Activated CD8-positive, alpha-beta T cell treated with anti-CD3 and anti-CD28 coated beads for 36 hours (primary cell): ENCODE data around the gene INPP5J. TPM values are rescaled to one million over a fixed set of nuclear protein-coding genes. Genes with fewer than 3 reads are reported as not detected.

Experiments used
- ATAC-seq: fragments of 200-7000 bp; cut with Tn5 transposase; one replicate; pipeline ENCODE4 v1.10.0; 2021; ENCODE audit warnings: mild to moderate bottlenecking, moderate library complexity
- CTCF ChIA-PET: fragments of 350-600 bp; sonication (Branson Sonifier 250); formaldehyde crosslinking; loops from one replicate; lab custom pipeline; 2021; ENCODE audit warnings: antibody characterized with exemption; lab: Charles Lee
- POLR2A ChIA-PET: fragments of 350-600 bp; sonication (Branson Sonifier 250); formaldehyde crosslinking; loops from one replicate; lab custom pipeline; 2021; ENCODE audit warnings: antibody characterized with exemption; lab: Charles Lee
- DNase-seq: peaks from one replicate; pipeline ENCODE4 v3.0.0-alpha.2; 2020
- H3K27ac Mint-ChIP-seq: one replicate; pipeline ENCODE4 v1.8.0; 2021; ENCODE audit warnings: mild to moderate bottlenecking, mixed read lengths
- H3K27me3 Mint-ChIP-seq: one replicate; pipeline ENCODE4 v1.8.0; 2021; ENCODE audit warnings: mixed read lengths
- H3K36me3 Mint-ChIP-seq: one replicate; pipeline ENCODE4 v1.8.0; 2021; ENCODE audit warnings: low read depth, mixed read lengths
- H3K4me1 Mint-ChIP-seq: one replicate; pipeline ENCODE4 v1.8.0; 2021; ENCODE audit warnings: low read depth, mixed read lengths
- H3K4me3 Mint-ChIP-seq: one replicate; pipeline ENCODE4 v1.8.0; 2021; ENCODE audit warnings: mild to moderate bottlenecking, moderate library complexity, mixed read lengths
- H3K9me3 Mint-ChIP-seq: one replicate; pipeline ENCODE4 v1.8.0; 2021; ENCODE audit warnings: mixed read lengths
- intact Hi-C: fragments of 100-400 bp; cut with micrococcal nuclease; formaldehyde crosslinking; loops from one replicate; pipeline ENCODE4 v1.10.0; 2022
- total RNA-seq, 2 experiments: library from RNA; stranded (reverse); gene quantifications; one replicate each; pipeline ENCODE4 v1.2.3, GENCODE V29; 2021
- TF ChIP-seq, protein P1 (sequence below): fragments of 200-600 bp; IDR thresholded peaks from one replicate; pipeline ENCODE4 v1.8.0; 2022; ENCODE audit warnings: antibody characterized with exemption, mild to moderate bottlenecking

INPP5J gene
- total RNA-seq, 2 experiments from 2014 or later: 0.09 to 0.29 TPM

DNA sequence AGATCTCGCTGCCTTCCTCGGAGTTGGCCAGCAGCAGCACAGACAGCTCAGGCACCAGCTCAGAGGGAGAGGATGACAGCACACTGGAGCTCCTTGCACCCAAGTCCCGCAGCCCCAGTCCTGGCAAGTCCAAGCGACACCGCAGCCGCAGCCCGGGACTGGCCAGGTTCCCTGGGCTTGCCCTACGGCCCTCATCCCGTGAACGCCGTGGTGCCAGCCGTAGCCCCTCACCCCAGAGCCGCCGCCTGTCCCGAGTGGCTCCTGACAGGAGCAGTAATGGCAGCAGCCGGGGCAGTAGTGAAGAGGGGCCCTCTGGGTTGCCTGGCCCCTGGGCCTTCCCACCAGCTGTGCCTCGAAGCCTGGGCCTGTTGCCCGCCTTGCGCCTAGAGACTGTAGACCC lies 11.1 kb downstream of the INPP5J start:
- Mint-ChIP-seq H3K36me3 (no peaks in the 10 kb centered on the region), H3K27ac (no peak overlapping the region), H3K4me1 (no peaks in the 10 kb centered on the region), H3K4me3 (no peak overlapping the region), H3K9me3 (no peaks in the 10 kb centered on the region), H3K27me3 (no peaks in the 10 kb centered on the region)
- ChIA-PET POLR2A (no interaction called here), CTCF (no interaction called here)
- TF ChIP-seq, protein P1, sequence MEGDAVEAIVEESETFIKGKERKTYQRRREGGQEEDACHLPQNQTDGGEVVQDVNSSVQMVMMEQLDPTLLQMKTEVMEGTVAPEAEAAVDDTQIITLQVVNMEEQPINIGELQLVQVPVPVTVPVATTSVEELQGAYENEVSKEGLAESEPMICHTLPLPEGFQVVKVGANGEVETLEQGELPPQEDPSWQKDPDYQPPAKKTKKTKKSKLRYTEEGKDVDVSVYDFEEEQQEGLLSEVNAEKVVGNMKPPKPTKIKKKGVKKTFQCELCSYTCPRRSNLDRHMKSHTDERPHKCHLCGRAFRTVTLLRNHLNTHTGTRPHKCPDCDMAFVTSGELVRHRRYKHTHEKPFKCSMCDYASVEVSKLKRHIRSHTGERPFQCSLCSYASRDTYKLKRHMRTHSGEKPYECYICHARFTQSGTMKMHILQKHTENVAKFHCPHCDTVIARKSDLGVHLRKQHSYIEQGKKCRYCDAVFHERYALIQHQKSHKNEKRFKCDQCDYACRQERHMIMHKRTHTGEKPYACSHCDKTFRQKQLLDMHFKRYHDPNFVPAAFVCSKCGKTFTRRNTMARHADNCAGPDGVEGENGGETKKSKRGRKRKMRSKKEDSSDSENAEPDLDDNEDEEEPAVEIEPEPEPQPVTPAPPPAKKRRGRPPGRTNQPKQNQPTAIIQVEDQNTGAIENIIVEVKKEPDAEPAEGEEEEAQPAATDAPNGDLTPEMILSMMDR: no peak
- intact Hi-C loops: no loop called here
- ATAC-seq (no peak), DNase-seq (no peak)

DNA sequence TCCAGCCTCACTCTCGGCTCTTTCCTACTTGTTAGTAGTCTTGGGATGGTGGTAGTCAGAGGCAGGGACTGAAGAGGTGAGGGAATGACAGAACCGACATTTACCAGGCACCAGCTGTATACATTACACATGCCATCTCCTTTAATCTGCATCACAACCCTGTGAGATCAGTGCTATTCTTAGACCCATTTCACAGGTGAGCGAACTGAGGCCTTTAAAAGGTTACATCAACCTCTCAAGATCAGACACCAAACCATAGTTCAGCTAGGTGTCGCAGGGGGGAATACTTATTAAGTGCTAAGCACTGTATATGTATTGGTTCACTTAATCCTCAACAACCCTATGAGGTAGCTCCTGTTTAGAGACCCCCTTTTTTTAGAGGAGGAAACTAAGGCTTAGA lies 11.9 kb downstream of the INPP5J start:
- no peaks in the 10 kb centered on the region for H3K4me1 Mint-ChIP-seq
- TF ChIP-seq, protein P1: no peak
- H3K27me3 Mint-ChIP-seq: no peaks in the 10 kb centered on the region
- no peak for DNase-seq
- POLR2A ChIA-PET: no interaction called here
- no peak overlapping the region for H3K4me3 Mint-ChIP-seq
- no peak for ATAC-seq
- intact Hi-C loops: no loop called here
- CTCF ChIA-PET: interaction anchor here (1.4 kb wide), 1 partner anchor 138 kb away, joined by 5 read pairs; no protein-coding TSS in a partner anchor
- H3K27ac Mint-ChIP-seq: no peak overlapping the region
- H3K9me3 Mint-ChIP-seq: no peaks in the 10 kb centered on the region
- H3K36me3 Mint-ChIP-seq: no peaks in the 10 kb centered on the region

- ChIA-PET CTCF (interaction anchor here (1.4 kb wide), 1 partner anchor 137 kb away, joined by 5 read pairs; no protein-coding TSS in a partner anchor), POLR2A (interaction anchor here (0.6 kb wide), 1 partner anchor 148 kb away, joined by 3 read pairs; no protein-coding TSS in a partner anchor)
- ATAC-seq (no peak), DNase-seq (no peak)
- Mint-ChIP-seq H3K27ac (no peak overlapping the region), H3K9me3 (no peaks in the 10 kb centered on the region), H3K4me1 (no peaks in the 10 kb centered on the region), H3K27me3 (no peaks in the 10 kb centered on the region), H3K4me3 (no peak overlapping the region), H3K36me3 (no peaks in the 10 kb centered on the region)
- TF ChIP-seq, protein P1: no peak
- intact Hi-C loops: no loop called here
Measured at GRCh38 chr22:31135706-31136105, 12.9 kb downstream of the INPP5J start.

DNA sequence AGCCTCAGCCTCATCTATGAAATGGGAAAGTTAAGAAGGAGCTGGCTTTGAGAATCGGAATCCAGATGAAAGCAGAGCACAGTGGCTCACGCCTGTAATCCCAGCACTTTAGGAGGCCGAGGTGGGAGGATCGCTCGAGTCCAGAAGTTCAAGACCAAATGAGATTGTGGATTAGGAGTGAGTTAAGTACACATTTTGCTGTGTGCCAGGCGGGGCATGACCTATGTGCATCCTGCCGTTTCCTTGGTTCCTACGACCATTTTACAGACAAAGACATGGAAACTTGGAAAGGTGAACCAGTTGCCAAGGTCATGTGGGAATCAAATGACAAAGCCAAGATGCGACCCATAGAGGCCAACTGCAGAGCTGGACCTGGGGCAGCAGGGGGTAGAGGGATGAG lies 13.4 kb downstream of the INPP5J start:
- no peak for ATAC-seq
- TF ChIP-seq, protein P1: no peak
- intact Hi-C loops: no loop called here
- no peaks in the 10 kb centered on the region for H3K4me1 Mint-ChIP-seq
- H3K27ac Mint-ChIP-seq: no peak overlapping the region
- CTCF ChIA-PET: interaction anchor here (1.4 kb wide), 1 partner anchor 136 kb away, joined by 5 read pairs; no protein-coding TSS in a partner anchor
- H3K9me3 Mint-ChIP-seq: no peaks in the 10 kb centered on the region
- no peak for DNase-seq
- POLR2A ChIA-PET: interaction anchor here (0.7 kb wide), 1 partner anchor 8 kb away, joined by 3 read pairs; no protein-coding TSS in a partner anchor
- no peak overlapping the region for H3K4me3 Mint-ChIP-seq
- H3K27me3 Mint-ChIP-seq: no peaks in the 10 kb centered on the region
- H3K36me3 Mint-ChIP-seq: no peaks in the 10 kb centered on the region

DNA sequence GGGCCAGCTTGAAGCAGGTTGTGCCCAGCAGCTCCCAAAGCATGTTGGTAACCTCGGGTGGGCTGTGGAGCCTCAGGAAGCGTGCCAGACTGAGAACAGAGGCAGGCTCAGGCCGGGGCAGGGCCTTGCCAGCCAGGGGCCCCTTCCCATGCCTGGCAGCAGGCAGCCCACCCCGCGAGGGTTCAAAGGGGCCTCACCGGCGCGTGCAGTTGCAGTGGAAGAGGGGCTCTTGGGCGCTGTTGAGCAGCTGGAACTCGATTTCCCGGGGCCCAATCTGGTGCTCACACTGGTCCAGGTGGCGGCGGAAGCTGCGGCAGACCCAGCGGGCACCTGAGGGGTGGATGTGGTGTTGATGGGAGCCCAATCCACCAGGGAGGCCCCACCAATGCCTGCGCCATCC lies 13.9 kb downstream of the INPP5J start:
- no peak for ATAC-seq
- DNase-seq: no peak
- Mint-ChIP-seq H3K4me3 (no peak overlapping the region), H3K4me1 (no peaks in the 10 kb centered on the region), H3K27ac (no peak overlapping the region), H3K36me3 (no peaks in the 10 kb centered on the region), H3K27me3 (no peaks in the 10 kb centered on the region), H3K9me3 (no peaks in the 10 kb centered on the region)
- TF ChIP-seq, protein P1: no peak
- intact Hi-C loops: no loop called here
- POLR2A ChIA-PET: interaction anchor here (0.7 kb wide), 1 partner anchor 8 kb away, joined by 3 read pairs; no protein-coding TSS in a partner anchor
- CTCF ChIA-PET: no interaction called here
